Raji (cell line): ENCODE results near the gene BEND6.

Source experiments
- POLR2A ChIP-seq: IDR thresholded peaks from 2 replicates; pipeline ENCODE4 v1.6.1; 2011; ENCODE audit warnings: low read depth, low read length, control low read depth; ENCODE audit not compliant: insufficient read depth

The BEND6 gene

GRCh38 chr6:57038906-57039305 lies 84.0 kb downstream of the BEND6 start:
- TF ChIP-seq POLR2A = no peak

DNA sequence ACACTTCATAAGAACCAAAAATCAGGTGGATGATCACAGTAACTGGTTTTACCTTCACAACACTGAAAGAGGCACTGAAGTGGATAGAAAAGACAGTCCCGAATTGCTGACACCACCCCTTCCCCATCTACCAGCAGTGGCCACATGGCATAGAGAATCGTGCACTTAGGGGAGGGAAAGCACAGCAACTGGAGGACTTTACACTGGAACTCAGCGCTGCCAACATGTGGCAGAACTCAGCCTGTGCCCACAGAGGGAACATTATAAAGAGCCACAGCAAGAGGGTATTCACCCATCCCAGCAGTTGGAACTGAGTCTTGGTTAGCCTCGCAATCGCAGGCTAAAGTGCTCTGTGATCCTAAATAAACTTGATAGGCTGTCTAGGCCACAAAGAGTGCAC lies 85.1 kb downstream of the BEND6 start:
- no peak for TF ChIP-seq POLR2A

- no peak for TF ChIP-seq POLR2A
These were observed 89.7 kb downstream of the BEND6 start for GRCh38 chr6:57044568-57044967.

DNA sequence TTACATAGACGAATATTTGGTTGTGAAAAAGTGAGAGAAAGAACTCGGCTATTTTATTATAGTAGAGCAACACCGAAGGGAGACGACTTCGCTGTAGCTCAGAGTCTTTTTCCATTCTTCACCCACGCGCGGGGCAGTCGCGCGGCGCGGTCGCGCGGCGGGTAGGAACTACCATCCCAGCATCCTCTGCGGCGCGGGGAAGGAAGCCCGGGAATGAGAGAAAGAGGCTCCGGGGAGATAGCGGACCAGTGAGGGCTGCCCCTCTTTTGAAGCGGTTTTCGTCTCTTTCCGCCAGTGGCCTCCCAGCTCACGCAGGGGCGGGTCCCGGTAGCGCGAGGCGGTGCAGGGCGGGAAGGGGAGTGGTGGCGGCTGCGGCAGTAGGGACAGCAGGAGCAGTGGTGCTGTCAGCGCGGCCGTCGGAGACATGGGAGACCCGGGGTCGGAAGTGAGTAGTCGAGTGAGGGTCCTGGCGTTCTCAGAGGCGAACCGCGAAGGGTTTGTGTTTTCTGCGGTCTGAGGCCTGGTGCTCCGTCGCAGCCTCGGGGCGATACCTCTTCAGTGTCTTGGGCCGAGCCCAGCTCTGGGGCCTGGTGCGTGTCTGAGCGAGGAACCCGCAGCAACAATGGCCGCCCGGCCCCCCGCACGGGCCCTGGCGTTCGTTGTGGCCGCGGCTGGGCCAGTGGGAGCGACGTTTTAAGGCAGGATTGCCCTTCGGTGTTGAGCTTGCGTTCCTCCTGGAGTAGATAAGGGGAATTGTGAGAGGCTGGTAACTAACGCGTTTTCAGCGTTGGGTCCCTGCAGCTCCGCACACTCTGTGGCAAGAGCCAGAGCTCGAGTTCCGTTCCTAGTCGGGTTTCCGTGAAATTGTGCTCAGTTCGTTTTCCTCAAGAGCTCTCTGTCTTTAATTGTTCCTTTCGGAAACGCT lies 91.7 kb downstream of the BEND6 start, which contains the start of gene KIAA1586:
TSS of gene KIAA1586 (plus strand) at position 362 of the 925 bp plus-strand sequence. CDS start at position 425, 63 bp downstream.
- peak; percentile 40; the same call in 1 of the 2 replicates for TF ChIP-seq POLR2A

DNA sequence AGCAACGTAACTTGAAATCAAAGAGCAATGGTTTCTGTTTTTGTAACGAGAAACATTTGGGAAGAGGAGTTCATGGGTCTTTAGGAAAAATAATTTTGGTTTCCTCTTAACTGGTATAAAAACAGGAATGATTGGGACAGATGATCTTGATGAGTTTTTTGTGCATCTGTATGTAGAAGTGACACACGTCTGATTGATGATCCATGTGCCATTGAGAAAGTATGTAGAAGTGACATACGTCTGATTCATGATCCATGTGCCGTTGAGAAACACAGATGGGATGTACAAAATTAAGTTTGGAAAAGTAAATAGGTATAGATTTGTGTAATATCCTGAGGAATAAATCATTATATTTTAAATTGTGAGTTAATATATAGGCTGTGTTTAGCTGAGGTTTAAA lies 93.7 kb downstream of the BEND6 start:
- TF ChIP-seq POLR2A = no peak

- TF ChIP-seq POLR2A = no peak
These were observed 108.9 kb downstream of the BEND6 start for GRCh38 chr6:57063847-57064246.

GRCh38 chr6:57064809-57065208 lies 109.9 kb downstream of the BEND6 start:
- TF ChIP-seq POLR2A = no peak

DNA sequence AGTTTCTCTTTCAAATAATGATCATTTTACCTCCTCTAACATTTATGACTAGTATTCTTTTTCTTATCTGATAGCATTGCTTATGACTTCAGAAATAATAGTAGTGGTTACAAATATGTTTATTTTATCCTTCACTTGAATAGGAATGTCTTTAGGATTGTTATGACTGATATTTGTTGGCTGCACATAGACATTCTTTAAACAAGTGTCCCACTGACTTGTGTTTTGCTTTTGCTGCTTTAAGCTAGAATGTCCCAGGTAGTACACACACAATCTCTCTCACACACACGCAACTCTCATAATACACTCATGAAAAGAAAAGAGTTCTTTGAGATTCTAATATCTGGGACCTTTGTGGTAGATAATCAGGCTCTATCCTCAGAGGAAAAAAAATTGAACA lies 113.2 kb downstream of the BEND6 start:
- TF ChIP-seq POLR2A = no peak

- TF ChIP-seq POLR2A = no peak
These were observed 114.3 kb downstream of the BEND6 start for GRCh38 chr6:57069228-57069627.

- TF ChIP-seq POLR2A = no peak
These were observed 115.0 kb downstream of the BEND6 start for GRCh38 chr6:57069920-57070331.

GRCh38 chr6:57072108-57072507 lies 117.2 kb downstream of the BEND6 start:
- no peak for TF ChIP-seq POLR2A

GRCh38 chr6:57074383-57074782 lies 119.5 kb downstream of the BEND6 start:
- no peak for TF ChIP-seq POLR2A

DNA sequence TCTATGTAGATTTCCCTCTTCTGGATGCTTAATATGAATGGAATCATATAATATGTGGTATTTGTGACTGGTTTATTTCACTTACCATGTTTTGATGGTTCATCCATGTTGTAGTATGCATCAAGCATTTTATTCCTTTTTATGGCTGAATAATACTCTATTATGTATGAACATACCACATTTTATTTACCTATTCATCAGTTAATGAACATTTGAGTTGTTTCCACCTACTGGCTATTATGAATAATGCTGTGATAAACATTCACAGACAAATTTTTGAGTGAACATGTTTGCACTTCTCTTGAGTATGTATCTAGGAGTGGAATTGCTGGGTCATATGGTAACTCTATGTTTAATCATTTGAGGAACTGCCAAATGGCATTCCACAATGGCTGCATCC lies 120.2 kb downstream of the BEND6 start:
- TF ChIP-seq POLR2A = no peak
